ENCODE measurements around the gene SEMA6A. TPM values are rescaled to one million over a fixed set of nuclear protein-coding genes. Genes with fewer than 3 reads are reported as not detected.

The SEMA6A gene
- total and polyA plus RNA-seq, 5 donors from 2014 or later: 0.15 to 1.4 (median 0.54) TPM; not detected in 1

DNA sequence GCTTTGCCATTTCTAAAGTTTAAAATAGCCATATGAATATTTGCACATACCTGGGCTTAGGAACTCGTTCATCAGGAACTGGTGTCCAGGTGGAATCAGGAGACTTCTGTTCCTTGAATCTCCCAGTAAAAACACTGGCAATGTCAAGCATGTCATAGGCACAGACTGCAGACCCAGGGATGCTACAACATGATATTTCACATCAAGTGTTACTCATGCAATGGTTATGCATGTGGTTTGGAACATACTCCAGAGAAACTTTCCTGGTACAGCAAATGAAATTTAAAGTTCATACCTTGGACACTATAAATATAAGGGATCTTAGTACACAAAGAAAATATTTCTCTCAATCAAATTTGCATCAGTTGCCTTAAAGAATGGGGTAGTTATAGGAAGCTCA, 92.2 kb downstream of the SEMA6A start:
- no peak overlapping the region for H3K4me3 ChIP-seq (ENCODE audit: low read depth, low read length)
- no peak overlapping the region for H3K27ac ChIP-seq (ENCODE audit: insufficient read depth, low read length, poor library complexity, severe bottlenecking)
- no peak overlapping the region for H3K27ac Mint-ChIP-seq
- no peaks in the 10 kb centered on the region for H3K27me3 ChIP-seq (ENCODE audit: control insufficient read depth, insufficient read depth, low read length)
- no peak overlapping the region for H3K4me3 Mint-ChIP-seq
- H3K9me3 Mint-ChIP-seq: peaks cover 0 to 3% (median 2%) of the 10 kb centered on the region in 7 donors
- H3K27me3 Mint-ChIP-seq: peaks cover 10% of the 10 kb centered on the region
- no peaks in the 10 kb centered on the region for H3K9me3 ChIP-seq (ENCODE audit: control insufficient read depth in 2 of 2, low read length in 2 of 2)
- no peaks in the 10 kb centered on the region for H3K4me1 ChIP-seq (ENCODE audit: control insufficient read depth, insufficient read depth, low read length, poor library complexity, severe bottlenecking)
- ATAC-seq (ENCODE audit: low read depth in 2 of 2): no peak
- no peaks in the 10 kb centered on the region for H3K36me3 ChIP-seq (ENCODE audit: control insufficient read depth, insufficient read depth, low read length)
- DNase-seq: no peak
- H3K36me3 Mint-ChIP-seq: peaks cover 9% of the 10 kb centered on the region
- peaks cover 0 to 4% (median 0%) of the 10 kb centered on the region in 4 donors for H3K4me1 Mint-ChIP-seq

- Histone ChIP-seq H3K4me1 (ENCODE audit: control insufficient read depth, insufficient read depth, low read length, poor library complexity, severe bottlenecking) (no peaks in the 10 kb centered on the region), H3K27me3 (ENCODE audit: control insufficient read depth, insufficient read depth, low read length) (no peaks in the 10 kb centered on the region), H3K27ac (ENCODE audit: insufficient read depth, low read length, poor library complexity, severe bottlenecking) (no peak overlapping the region), H3K9me3 (ENCODE audit: control insufficient read depth in 2 of 2, low read length in 2 of 2) (peaks cover 5 to 8% of the 10 kb centered on the region in 2 experiments), H3K4me3 (ENCODE audit: low read depth, low read length) (no peak overlapping the region), H3K36me3 (ENCODE audit: control insufficient read depth, insufficient read depth, low read length) (no peaks in the 10 kb centered on the region)
- ATAC-seq (ENCODE audit: low read depth in 2 of 2): no peak
- DNase-seq: no peak
- H3K27ac Mint-ChIP-seq: no peak overlapping the region
- H3K4me3 Mint-ChIP-seq: no peak overlapping the region
- peaks cover 16% of the 10 kb centered on the region for H3K36me3 Mint-ChIP-seq
- H3K4me1 Mint-ChIP-seq: peaks cover 0 to 4% (median 0%) of the 10 kb centered on the region in 4 donors
- peaks cover 10% of the 10 kb centered on the region for H3K27me3 Mint-ChIP-seq
- H3K9me3 Mint-ChIP-seq: peaks cover 0 to 11% (median 6%) of the 10 kb centered on the region in 7 donors
These were observed 93.6 kb downstream of the SEMA6A start for GRCh38 chr5:116480894-116481510.

GRCh38 chr5:116479776-116480675, 94.6 kb downstream of the SEMA6A start:
- Mint-ChIP-seq H3K27me3 (peaks cover 6% of the 10 kb centered on the region), H3K36me3 (peaks cover 20% of the 10 kb centered on the region), H3K4me3 (no peak overlapping the region), H3K9me3 (peaks cover 0 to 17% (median 6%) of the 10 kb centered on the region in 7 donors), H3K27ac (no peak overlapping the region), H3K4me1 (peaks cover 0 to 4% (median 0%) of the 10 kb centered on the region in 4 donors)
- peaks cover 5 to 8% of the 10 kb centered on the region in 2 experiments for H3K9me3 ChIP-seq (ENCODE audit: control insufficient read depth in 2 of 2, low read length in 2 of 2)
- no peak for ATAC-seq (ENCODE audit: low read depth in 2 of 2)
- no peaks in the 10 kb centered on the region for H3K27me3 ChIP-seq (ENCODE audit: control insufficient read depth, insufficient read depth, low read length)
- H3K27ac ChIP-seq (ENCODE audit: insufficient read depth, low read length, poor library complexity, severe bottlenecking): no peak overlapping the region
- H3K4me1 ChIP-seq (ENCODE audit: control insufficient read depth, insufficient read depth, low read length, poor library complexity, severe bottlenecking): no peaks in the 10 kb centered on the region
- no peak for DNase-seq
- no peak overlapping the region for H3K4me3 ChIP-seq (ENCODE audit: low read depth, low read length)
- no peaks in the 10 kb centered on the region for H3K36me3 ChIP-seq (ENCODE audit: control insufficient read depth, insufficient read depth, low read length)

DNA sequence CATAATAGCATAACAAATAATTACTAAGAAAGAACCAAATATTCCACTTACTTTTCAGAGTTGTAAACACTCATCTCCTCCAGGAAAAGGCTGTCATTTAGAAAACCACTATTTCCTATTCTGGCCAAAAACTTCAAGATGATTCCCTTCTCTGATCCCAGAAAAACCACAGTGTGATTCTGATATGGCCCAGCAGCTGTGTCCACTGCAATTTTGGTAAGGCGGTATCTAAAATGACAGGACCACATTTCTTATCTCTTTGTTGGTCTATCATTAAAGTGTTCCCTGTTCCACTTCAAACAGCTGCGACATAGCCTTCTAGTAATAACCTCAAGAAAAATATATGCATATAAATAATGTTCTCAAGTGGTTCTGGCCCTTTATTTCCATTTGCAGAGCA, 96.1 kb downstream of the SEMA6A start:
- peaks cover 5 to 8% of the 10 kb centered on the region in 2 experiments for H3K9me3 ChIP-seq (ENCODE audit: control insufficient read depth in 2 of 2, low read length in 2 of 2)
- H3K4me1 ChIP-seq (ENCODE audit: control insufficient read depth, insufficient read depth, low read length, poor library complexity, severe bottlenecking): no peaks in the 10 kb centered on the region
- H3K36me3 ChIP-seq (ENCODE audit: control insufficient read depth, insufficient read depth, low read length): no peaks in the 10 kb centered on the region
- Mint-ChIP-seq H3K4me1 (peaks cover 0 to 4% (median 0%) of the 10 kb centered on the region in 4 donors), H3K4me3 (no peak overlapping the region), H3K27ac (no peak overlapping the region), H3K36me3 (peaks cover 20% of the 10 kb centered on the region), H3K27me3 (peaks cover 6% of the 10 kb centered on the region), H3K9me3 (peaks cover 0 to 17% (median 7%) of the 10 kb centered on the region in 7 donors)
- H3K27me3 ChIP-seq (ENCODE audit: control insufficient read depth, insufficient read depth, low read length): no peaks in the 10 kb centered on the region
- DNase-seq: no peak
- ATAC-seq (ENCODE audit: low read depth in 2 of 2): no peak
- H3K27ac ChIP-seq (ENCODE audit: insufficient read depth, low read length, poor library complexity, severe bottlenecking): no peak overlapping the region
- no peak overlapping the region for H3K4me3 ChIP-seq (ENCODE audit: low read depth, low read length)

DNA sequence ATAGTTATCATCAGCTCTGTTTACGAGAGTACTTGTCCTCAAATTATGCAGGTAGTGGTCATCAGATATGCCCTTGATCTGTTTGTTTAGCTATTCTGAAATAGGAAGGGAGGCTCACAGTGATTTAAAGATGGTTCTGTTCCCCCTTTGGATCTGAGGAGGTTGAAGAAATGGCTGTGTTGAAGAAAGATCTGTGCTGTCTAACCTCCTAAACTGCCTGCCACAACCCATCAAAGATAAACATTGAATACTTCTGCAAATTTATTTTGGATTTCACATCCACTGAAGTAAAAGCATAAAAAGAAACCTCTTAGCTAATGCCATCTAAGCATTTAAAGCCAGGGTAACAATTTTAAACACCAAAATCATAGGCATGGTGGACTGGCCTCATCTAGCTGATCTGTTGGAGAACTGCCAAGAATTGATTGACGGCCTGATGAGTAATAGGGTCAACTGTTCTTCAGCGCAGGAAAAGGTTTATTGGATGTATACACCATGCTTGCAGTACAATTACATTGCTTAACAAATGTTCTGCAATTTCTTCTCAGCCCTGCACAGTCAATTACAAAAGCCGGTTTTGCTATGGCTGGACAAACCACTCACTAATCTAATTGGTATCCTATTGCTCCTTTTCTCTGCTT, 97.6 kb downstream of the SEMA6A start:
- no peak overlapping the region for H3K27ac Mint-ChIP-seq
- no peaks in the 10 kb centered on the region for H3K27me3 ChIP-seq (ENCODE audit: control insufficient read depth, insufficient read depth, low read length)

DNA sequence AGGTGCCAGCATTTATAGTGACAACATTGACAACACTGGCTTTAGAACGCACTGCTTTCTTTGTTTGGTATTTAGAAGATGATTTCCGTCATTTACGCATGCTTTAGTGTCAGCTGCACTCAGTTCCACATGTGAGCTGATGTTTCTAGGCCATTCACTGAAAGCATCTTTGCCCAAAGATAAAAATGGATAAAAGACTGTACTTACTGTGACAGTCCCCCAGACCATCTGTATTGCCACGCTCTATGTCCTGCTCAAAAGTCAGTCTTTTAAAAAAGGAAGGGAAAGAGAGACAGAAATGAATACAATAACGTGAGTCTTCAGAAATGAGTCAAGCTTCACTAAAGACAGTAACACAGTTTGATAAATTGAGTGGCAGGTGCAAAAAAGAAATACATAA, 99.3 kb downstream of the SEMA6A start:
- peaks cover 5 to 8% of the 10 kb centered on the region in 2 experiments for H3K9me3 ChIP-seq (ENCODE audit: control insufficient read depth in 2 of 2, low read length in 2 of 2)
- Mint-ChIP-seq H3K9me3 (peaks cover 0 to 17% (median 7%) of the 10 kb centered on the region in 7 donors), H3K4me1 (peaks cover 0 to 3% (median 0%) of the 10 kb centered on the region in 4 donors), H3K4me3 (no peak overlapping the region), H3K27me3 (peaks cover 6% of the 10 kb centered on the region), H3K27ac (no peak overlapping the region), H3K36me3 (peaks cover 33% of the 10 kb centered on the region)
- no peaks in the 10 kb centered on the region for H3K4me1 ChIP-seq (ENCODE audit: control insufficient read depth, insufficient read depth, low read length, poor library complexity, severe bottlenecking)
- no peaks in the 10 kb centered on the region for H3K36me3 ChIP-seq (ENCODE audit: control insufficient read depth, insufficient read depth, low read length)
- ATAC-seq (ENCODE audit: low read depth in 2 of 2): no peak
- no peak overlapping the region for H3K27ac ChIP-seq (ENCODE audit: insufficient read depth, low read length, poor library complexity, severe bottlenecking)
- H3K27me3 ChIP-seq (ENCODE audit: control insufficient read depth, insufficient read depth, low read length): no peaks in the 10 kb centered on the region
- DNase-seq: no peak
- no peak overlapping the region for H3K4me3 ChIP-seq (ENCODE audit: low read depth, low read length)

More for the DNA sequence above, 97.6 kb downstream of the SEMA6A start:
- Mint-ChIP-seq H3K9me3 (peaks cover 0 to 17% (median 7%) of the 10 kb centered on the region in 7 donors), H3K36me3 (peaks cover 26% of the 10 kb centered on the region), H3K27me3 (peaks cover 6% of the 10 kb centered on the region), H3K4me3 (no peak overlapping the region), H3K4me1 (peaks cover 0 to 4% (median 0%) of the 10 kb centered on the region in 4 donors)
- Histone ChIP-seq H3K4me1 (ENCODE audit: control insufficient read depth, insufficient read depth, low read length, poor library complexity, severe bottlenecking) (no peaks in the 10 kb centered on the region), H3K27ac (ENCODE audit: insufficient read depth, low read length, poor library complexity, severe bottlenecking) (no peak overlapping the region), H3K9me3 (ENCODE audit: control insufficient read depth in 2 of 2, low read length in 2 of 2) (peaks cover 5 to 8% of the 10 kb centered on the region in 2 experiments), H3K4me3 (ENCODE audit: low read depth, low read length) (no peak overlapping the region), H3K36me3 (ENCODE audit: control insufficient read depth, insufficient read depth, low read length) (no peaks in the 10 kb centered on the region)
- ATAC-seq (ENCODE audit: low read depth in 2 of 2) (no peak), DNase-seq (no peak)

DNA sequence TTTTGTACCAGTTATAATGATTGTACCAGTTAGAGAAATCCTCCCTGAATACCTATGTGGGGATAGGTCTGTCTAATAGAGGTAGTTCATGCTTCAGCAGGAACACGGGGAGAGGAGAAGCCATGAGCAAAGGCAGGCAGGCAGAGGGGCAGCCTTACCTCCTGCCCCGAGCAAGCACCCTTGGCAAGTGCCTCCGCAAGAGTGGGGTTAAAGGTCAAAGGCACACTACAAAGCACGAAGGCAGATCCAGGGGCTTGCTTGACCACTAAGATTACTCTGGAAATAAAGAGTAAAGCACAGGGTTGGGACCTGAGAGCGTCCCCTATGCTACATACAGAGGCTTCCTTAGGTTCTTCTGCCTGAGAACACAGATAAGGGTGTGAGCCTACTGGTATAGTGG, 100.9 kb downstream of the SEMA6A start:
- Histone ChIP-seq H3K27ac (ENCODE audit: insufficient read depth, low read length, poor library complexity, severe bottlenecking) (no peak overlapping the region), H3K36me3 (ENCODE audit: control insufficient read depth, insufficient read depth, low read length) (no peaks in the 10 kb centered on the region), H3K4me3 (ENCODE audit: low read depth, low read length) (no peak overlapping the region), H3K9me3 (ENCODE audit: control insufficient read depth in 2 of 2, low read length in 2 of 2) (peaks cover 5 to 8% of the 10 kb centered on the region in 2 experiments), H3K27me3 (ENCODE audit: control insufficient read depth, insufficient read depth, low read length) (no peaks in the 10 kb centered on the region), H3K4me1 (ENCODE audit: control insufficient read depth, insufficient read depth, low read length, poor library complexity, severe bottlenecking) (no peaks in the 10 kb centered on the region)
- H3K27me3 Mint-ChIP-seq: peaks cover 6% of the 10 kb centered on the region
- H3K4me3 Mint-ChIP-seq: no peak overlapping the region
- H3K27ac Mint-ChIP-seq: peak overlapping the region in 1 of 3 donors; percentile 20
- H3K4me1 Mint-ChIP-seq: no peaks in the 10 kb centered on the region
- no peak for DNase-seq
- H3K9me3 Mint-ChIP-seq: peaks cover 3 to 17% (median 7%) of the 10 kb centered on the region in 7 donors
- no peak for ATAC-seq (ENCODE audit: low read depth in 2 of 2)
- peaks cover 33% of the 10 kb centered on the region for H3K36me3 Mint-ChIP-seq
